Measurements from ENCODE around the gene SCYL3. TPM values are rescaled to one million over a fixed set of nuclear protein-coding genes. Genes with fewer than 3 reads are reported as not detected.
"Not testable (repeated sequence)": the region's sequence is repeated elsewhere in the genome, so short reads cannot be mapped to it uniquely, and the experiment has no call there.

The SCYL3 gene
- total RNA-seq, 1 donor from 2014 or later: 8.1 TPM

DNA sequence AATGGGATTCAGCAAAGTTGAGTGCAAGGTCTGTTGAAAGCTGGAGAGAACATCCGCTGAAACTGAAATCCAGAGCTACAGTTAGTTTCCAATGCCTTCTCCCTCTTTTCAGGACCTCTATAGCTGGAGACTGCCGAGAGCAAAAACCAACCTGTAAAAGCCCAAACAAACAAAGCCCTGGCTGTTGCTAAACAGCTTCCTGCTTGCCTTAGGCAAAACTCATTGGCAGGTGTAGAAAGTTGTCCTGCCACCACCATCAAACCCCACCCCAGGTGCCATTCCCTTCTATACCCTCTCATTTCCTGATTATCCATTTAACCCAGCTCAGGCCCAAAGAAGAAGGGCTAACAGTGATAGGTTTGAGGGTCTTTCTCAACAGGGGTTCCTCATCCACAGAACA is 24.7 kb downstream of the SCYL3 start:
- Mint-ChIP-seq H3K4me1 (no peaks in the 10 kb centered on the region), H3K9me3 (peaks cover 9% of the 10 kb centered on the region), H3K4me3 (no peak overlapping the region), H3K27ac (ENCODE audit: unreplicated experiment) (no peak overlapping the region), H3K36me3 (ENCODE audit: low read depth) (peaks cover 39% of the 10 kb centered on the region), H3K27me3 (ENCODE audit: low read depth) (no peaks in the 10 kb centered on the region)
- no peak for DNase-seq (ENCODE audit: low read depth, low spot score)
- TF ChIP-seq, protein P1, sequence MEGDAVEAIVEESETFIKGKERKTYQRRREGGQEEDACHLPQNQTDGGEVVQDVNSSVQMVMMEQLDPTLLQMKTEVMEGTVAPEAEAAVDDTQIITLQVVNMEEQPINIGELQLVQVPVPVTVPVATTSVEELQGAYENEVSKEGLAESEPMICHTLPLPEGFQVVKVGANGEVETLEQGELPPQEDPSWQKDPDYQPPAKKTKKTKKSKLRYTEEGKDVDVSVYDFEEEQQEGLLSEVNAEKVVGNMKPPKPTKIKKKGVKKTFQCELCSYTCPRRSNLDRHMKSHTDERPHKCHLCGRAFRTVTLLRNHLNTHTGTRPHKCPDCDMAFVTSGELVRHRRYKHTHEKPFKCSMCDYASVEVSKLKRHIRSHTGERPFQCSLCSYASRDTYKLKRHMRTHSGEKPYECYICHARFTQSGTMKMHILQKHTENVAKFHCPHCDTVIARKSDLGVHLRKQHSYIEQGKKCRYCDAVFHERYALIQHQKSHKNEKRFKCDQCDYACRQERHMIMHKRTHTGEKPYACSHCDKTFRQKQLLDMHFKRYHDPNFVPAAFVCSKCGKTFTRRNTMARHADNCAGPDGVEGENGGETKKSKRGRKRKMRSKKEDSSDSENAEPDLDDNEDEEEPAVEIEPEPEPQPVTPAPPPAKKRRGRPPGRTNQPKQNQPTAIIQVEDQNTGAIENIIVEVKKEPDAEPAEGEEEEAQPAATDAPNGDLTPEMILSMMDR (conservative IDR thresholded peaks at IDR 0.05): no peak

DNA sequence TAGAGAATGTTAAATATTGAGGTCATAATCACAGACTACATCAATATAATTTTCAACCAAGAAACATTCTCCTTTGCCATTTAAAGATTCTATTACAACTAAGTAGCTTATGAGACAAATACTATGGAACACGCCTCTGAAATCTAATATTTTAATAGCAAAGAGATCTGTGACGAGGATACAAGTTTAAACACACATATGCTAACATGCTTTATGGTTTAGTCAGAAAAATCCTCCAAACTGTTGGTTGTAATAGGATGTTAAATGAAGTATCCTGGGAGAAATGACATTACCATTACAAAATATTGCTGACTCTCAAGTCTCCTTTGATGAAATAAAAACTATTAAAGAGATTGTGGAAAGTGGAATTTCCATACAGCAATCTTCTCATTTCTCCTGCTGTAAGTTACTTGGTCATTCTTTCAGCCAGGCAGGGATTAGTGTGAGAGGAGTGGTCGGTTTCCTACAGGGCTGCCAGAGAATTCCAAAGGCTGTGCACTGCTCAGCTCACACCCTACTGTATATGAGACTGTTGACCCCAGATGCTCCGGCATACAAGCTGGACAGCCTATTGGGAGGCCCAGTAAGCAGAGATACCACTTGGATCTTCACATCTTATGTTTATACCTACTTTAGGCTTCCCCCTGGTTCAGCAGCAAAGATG is 26.6 kb downstream of the SCYL3 start:
- H3K4me3 Mint-ChIP-seq: no peak overlapping the region
- no peaks in the 10 kb centered on the region for H3K27me3 Mint-ChIP-seq (ENCODE audit: low read depth)
- TF ChIP-seq, protein P1 (conservative IDR thresholded peaks at IDR 0.05): no peak
- no peak for DNase-seq (ENCODE audit: low read depth, low spot score)
- peaks cover 26% of the 10 kb centered on the region for H3K36me3 Mint-ChIP-seq (ENCODE audit: low read depth)
- no peak overlapping the region for H3K27ac Mint-ChIP-seq (ENCODE audit: unreplicated experiment)
- H3K9me3 Mint-ChIP-seq: peaks cover 3% of the 10 kb centered on the region
- no peaks in the 10 kb centered on the region for H3K4me1 Mint-ChIP-seq

DNA sequence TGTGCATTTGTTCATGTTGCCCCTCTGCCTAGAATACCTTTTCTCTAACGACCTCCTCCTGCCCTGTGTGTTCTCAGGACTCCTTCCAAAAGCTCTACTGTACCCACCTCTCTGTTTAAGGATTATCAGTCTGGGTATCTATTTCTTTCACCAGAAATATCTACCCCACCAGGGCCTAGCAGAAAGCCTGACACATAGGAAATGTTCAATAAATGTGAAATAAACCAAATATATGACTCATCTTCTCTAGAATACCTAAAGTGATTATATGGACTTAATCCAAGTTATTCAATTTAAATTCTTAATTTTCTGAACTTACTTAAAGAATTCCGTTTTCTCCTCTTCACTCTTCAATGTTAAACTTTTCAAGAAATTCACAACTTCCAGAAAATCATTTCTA is 27.1 kb downstream of the SCYL3 start:
- TF ChIP-seq, protein P1 (conservative IDR thresholded peaks at IDR 0.05): no peak
- no peaks in the 10 kb centered on the region for H3K27me3 Mint-ChIP-seq (ENCODE audit: low read depth)
- H3K4me1 Mint-ChIP-seq: no peaks in the 10 kb centered on the region
- DNase-seq (ENCODE audit: low read depth, low spot score): no peak
- H3K36me3 Mint-ChIP-seq (ENCODE audit: low read depth): peaks cover 23% of the 10 kb centered on the region
- no peak overlapping the region for H3K27ac Mint-ChIP-seq (ENCODE audit: unreplicated experiment)
- peaks cover under 1% of the 10 kb centered on the region for H3K9me3 Mint-ChIP-seq
- H3K4me3 Mint-ChIP-seq: no peak overlapping the region

DNA sequence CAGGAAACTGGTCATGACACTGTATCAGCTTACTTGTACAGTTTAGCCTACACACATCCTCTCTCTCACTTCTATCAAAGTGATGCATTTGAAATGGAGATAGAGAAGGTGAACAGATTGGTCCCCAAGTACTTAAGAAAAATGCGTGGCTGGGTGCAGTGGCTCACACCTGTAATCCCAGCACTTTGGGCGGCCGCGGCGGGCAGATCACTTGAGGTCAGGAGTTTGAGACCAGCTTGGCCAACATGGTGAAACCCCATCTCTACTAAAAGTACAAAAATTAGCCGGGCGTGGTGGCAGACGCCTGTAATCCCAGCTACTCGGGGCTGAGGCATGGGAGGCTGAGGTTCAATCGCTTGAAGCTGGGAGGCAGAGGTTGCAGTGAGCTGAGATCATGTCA is 29.2 kb downstream of the SCYL3 start:
- H3K4me3 Mint-ChIP-seq; DNase-seq (ENCODE audit: low read depth, low spot score): not testable (repeated sequence)

DNA sequence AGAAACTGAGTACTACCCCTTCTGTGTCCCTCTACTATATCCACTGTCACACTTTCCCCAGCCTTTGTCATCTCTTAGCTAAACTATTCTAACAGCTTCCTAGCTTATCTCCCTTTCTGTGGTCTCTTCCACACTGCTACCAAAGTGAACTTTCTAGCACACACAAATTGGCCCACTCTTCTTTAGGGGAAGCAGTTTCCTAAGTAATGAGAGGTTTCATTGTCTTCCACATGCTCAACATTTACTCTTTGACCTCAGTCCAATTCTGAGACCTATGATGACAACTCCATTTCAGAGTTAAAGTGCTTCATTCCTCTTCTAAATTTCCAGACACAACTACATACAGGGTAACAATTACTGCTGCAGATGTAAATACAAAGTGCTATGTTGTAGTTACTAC is 32.9 kb downstream of the SCYL3 start:
- H3K9me3 Mint-ChIP-seq: no peaks in the 10 kb centered on the region
- no peak for DNase-seq (ENCODE audit: low read depth, low spot score)
- no peak overlapping the region for H3K4me3 Mint-ChIP-seq
- peaks cover 16% of the 10 kb centered on the region for H3K36me3 Mint-ChIP-seq (ENCODE audit: low read depth)
- TF ChIP-seq, protein P1 (conservative IDR thresholded peaks at IDR 0.05): no peak
- H3K4me1 Mint-ChIP-seq: peaks cover 7% of the 10 kb centered on the region
- H3K27me3 Mint-ChIP-seq (ENCODE audit: low read depth): no peaks in the 10 kb centered on the region
- H3K27ac Mint-ChIP-seq (ENCODE audit: unreplicated experiment): no peak overlapping the region

More for the DNA sequence above, 29.2 kb downstream of the SCYL3 start:
- not testable (repeated sequence) for H3K27me3 Mint-ChIP-seq (ENCODE audit: low read depth); H3K27ac Mint-ChIP-seq (ENCODE audit: unreplicated experiment); H3K4me1 Mint-ChIP-seq; H3K9me3 Mint-ChIP-seq
- peaks cover 18% of the 10 kb centered on the region for H3K36me3 Mint-ChIP-seq (ENCODE audit: low read depth)

DNA sequence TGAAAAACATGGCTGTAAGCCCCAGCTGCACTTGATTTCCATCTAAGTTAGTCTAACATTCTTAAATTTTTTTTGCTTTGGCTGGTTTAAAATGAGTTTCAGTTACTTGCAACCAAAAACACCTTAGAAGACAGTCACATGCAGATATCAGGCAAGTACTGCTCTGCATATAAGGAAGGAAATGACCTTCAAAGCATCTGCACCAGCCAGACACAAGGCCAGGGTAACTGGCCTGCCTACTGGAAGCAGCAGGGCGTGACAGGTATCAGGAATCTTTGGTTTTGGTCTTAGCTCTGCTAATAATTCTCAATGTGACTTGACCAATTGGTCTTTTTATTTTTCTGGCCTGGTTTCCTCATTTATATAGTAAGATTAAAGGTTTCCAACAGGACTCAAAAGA is 33.5 kb downstream of the SCYL3 start:
- DNase-seq (ENCODE audit: low read depth, low spot score): no peak
- no peaks in the 10 kb centered on the region for H3K27me3 Mint-ChIP-seq (ENCODE audit: low read depth)
- TF ChIP-seq, protein P1 (conservative IDR thresholded peaks at IDR 0.05): no peak
- H3K36me3 Mint-ChIP-seq (ENCODE audit: low read depth): peaks cover 18% of the 10 kb centered on the region
- H3K4me3 Mint-ChIP-seq: no peak overlapping the region
- peaks cover 7% of the 10 kb centered on the region for H3K4me1 Mint-ChIP-seq
- H3K27ac Mint-ChIP-seq (ENCODE audit: unreplicated experiment): no peak overlapping the region
- no peaks in the 10 kb centered on the region for H3K9me3 Mint-ChIP-seq

All from neural crest cell (in vitro differentiated cells).